COLO668 (cell line): Measurements from ENCODE around the gene SHLD3.
"Not testable (repeated sequence)": the region's sequence is repeated elsewhere in the genome, so short reads cannot be mapped to it uniquely, and the experiment has no call there.

Source experiments
- DNase-seq: peaks from one replicate; lab custom pipeline; 2025; ENCODE audit not compliant: unreplicated experiment; lab: John Stamatoyannopoulos, UW

Gene SHLD3

GRCh38 chr5:65674749-65675148, 49.9 kb downstream of the SHLD3 start:
- DNase-seq = no peak

DNA sequence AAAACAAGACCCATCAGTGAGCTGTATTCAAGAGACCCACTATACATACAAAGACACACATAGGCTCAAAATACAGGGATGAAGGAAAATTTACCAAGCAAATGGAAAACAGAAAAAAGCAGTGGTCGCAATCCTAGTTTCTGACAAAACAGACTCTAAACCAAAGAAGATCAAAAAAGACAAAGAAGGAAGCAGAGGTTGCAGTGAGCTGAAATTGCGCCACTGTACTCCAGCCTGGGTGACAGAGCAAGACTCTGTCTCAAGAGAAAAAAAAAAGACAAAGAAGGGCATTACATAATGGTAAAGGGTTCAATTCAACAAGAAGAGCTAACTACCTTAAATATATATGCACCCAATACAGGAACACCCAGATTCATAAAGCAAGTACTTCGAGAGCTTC, 51.2 kb downstream of the SHLD3 start:
- not testable (repeated sequence) for DNase-seq
